ENCODE data around the gene PRR36.
"Not testable (repeated sequence)": the region's sequence is repeated elsewhere in the genome, so short reads cannot be mapped to it uniquely, and the experiment has no call there.

Gene PRR36

GRCh38 chr19:7897292-7897691 lies 23.1 kb upstream of the PRR36 start:
- DNase-seq = no peak

- no peak for DNase-seq
These were observed 21.4 kb upstream of the PRR36 start for GRCh38 chr19:7895565-7895964.

GRCh38 chr19:7894612-7895309 lies 20.6 kb upstream of the PRR36 start:
- DNase-seq = no peak

DNA sequence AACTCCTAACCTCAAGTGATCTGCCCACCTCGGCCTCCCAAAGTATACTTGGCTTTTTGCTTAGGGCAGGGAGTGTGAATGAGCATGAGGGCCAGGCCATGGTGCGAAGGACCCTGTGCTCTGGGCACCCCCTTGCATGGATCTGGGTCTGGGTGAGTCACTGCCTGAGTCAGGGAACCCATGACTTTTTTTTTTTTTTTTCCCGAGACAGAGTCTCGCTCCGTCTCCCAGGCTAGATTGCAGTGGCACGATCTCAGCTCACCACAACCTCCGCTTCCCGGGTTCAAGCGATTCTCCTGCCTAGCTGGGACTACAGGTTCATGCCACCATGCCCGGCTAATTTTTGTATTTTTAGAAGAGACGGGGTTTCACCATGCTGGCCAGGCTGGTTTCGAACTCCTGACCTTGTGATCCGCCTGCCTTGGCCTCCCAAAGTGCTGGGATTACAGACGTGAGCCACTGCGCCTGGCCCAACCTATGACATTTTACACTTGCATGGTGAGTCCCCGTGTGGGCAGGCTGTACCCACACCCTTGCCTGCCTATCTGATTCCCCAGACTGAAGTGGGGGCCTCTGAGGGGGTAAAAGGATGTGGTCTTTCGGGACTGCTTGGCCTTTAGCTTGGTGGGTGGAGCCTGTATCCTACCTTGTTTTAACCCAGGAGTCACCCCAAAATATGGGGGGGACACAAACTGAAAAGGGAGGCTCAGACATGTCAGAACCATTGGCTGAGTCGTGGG lies 19.3 kb upstream of the PRR36 start:
- not testable (repeated sequence) for DNase-seq

GRCh38 chr19:7888826-7889217 lies 14.6 kb upstream of the PRR36 start:
- DNase-seq = no peak

GRCh38 chr19:7888145-7888825 lies 14.1 kb upstream of the PRR36 start, which contains the start of gene LRRC8E:
TSS of gene LRRC8E (plus strand) at chr19:7888510. CDS start at chr19:7895604, 7,094 bp downstream.
- no peak for DNase-seq

DNA sequence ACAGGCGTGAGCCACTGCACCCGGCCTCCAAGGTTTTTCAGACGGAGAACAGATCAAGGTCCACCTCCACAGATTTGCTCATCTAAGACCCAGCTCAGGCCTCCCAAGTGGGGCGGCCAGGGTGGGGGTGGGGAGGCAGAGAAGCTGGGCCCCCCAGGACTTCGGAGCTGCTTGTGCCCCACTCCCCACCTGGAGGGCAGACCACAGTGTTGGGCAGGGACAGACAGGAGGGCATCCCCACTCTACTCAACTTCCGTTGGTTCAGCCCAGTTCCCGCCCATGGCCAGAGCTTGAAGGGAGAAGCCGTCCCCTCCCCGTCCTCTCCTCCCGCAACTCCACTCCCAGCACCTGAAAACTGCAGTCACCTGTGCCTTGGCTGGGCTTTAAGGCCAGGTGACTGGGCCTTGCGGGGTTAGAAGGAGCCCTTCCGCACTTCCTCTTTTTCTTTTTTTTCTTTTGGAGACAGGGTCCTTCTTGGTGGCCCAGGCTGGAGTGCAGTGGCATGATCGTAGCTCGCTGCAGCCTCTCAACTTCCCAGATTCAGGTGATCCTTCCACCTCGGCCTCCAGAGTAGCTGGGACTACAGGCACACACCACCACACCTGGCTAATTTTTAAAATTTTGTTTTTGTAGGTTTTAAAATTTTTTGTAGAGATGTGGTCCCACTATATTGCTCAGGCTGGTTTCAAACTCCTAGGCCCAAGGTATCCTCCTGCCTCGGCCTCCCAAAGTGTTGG lies 13.4 kb upstream of the PRR36 start:
- no peak for DNase-seq

GRCh38 chr19:7885818-7886217 lies 11.6 kb upstream of the PRR36 start:
- DNase-seq = no peak

GRCh38 chr19:7883796-7884570 lies 9.8 kb upstream of the PRR36 start:
- no peak for DNase-seq

- DNase-seq = no peak
These were observed 8.9 kb upstream of the PRR36 start for GRCh38 chr19:7883105-7883504.

DNA sequence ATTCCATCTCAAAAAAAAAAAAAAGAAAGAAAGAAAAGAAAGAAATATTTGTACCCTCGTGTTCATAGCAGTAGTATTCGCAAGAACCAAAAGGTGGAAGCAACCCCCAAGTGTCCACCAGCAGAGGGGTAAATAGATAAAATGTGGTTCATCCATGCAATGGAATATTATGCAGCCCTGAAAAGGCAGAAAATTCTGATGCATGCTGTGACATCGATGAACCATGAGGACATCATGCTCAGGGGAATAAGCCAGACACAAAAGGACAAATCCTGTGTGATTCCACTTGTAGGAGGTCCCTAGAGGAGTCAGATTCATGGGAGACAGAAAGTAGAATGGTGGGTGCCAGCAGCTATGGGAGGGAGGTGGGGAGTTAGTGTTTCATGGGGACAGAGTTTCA lies 7.7 kb upstream of the PRR36 start:
- DNase-seq = no peak

DNA sequence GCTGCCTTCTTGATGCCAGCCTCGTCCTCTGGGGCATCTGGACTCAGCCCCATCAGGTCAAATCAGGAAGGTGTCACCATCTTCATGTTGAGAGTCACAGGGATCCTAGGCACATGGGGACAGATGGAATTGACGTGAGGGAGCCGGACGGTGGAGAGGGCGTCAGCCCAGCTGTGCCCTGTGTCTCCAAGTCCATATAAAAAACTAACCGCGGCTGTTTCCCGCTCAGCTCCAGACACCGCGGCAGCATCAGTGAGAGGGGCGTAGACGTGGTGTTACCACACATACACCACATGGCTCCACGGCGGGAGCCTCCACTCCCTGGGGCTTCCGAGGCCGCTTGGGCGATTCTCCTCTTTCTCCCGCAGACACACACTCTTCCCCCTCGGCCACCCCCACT lies 5.6 kb upstream of the PRR36 start:
- no peak for DNase-seq

DNA sequence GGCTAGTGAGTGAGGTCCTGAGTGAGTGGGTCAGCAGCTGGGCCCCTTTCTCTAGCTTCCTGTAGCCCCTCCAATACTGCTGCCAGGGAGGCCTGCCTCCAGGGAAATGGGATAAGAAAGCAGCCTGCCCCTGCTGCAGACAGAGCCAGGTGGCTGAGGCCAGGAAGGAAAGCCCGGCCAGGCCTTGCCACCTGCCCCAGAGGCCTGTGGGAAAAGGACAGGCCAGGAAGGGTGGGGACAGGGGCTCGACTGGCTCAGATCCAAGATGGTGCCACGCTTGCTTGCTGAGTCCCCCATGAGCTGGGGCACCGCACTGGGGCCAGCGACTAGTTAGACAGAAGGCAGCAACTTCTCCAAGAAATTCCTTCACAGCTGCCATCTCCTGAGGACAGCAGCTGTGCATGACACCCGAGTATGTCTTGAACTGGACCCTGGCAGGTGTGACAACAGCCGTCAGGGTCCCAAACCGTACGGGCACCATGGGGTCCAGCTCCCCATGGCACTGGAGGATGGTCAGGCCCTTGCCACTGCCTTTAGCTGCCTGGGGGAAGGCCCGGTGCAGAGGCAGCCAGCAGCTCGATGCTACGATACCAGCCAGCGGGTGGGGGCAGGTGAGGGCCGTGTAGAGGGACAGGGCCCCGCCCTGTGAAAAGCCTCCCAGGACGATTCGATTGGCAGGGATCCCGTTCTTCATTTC lies 5.1 kb upstream of the PRR36 start:
- DNase-seq = no peak

DNA sequence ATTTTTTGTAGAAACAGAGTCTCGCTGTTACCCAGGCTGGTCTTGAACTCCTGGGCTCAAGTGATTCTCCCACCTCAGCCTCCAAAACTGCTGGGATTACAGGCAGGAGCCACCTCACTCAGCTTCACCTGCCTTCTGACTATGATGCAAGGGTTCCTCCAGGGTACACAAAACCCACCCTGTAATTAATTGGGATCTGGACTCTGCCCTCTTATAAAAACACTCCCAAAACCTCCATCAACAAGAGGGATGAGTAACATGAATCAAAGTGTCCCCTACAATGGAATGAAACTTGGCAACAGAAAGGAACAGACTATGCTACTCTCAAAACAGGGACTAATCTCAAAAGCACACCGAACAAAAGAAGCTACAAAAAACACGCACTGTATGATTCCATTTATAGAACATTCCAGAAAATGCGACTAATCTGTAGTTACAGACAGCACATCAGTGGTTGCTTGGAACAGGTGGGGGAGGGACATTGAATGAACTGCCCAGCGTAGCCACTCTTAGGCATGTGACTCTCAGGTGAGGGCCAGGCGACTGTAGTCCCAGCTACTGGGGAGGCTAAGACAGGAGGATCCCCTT lies 3.2 kb upstream of the PRR36 start:
- no peak for DNase-seq

DNA sequence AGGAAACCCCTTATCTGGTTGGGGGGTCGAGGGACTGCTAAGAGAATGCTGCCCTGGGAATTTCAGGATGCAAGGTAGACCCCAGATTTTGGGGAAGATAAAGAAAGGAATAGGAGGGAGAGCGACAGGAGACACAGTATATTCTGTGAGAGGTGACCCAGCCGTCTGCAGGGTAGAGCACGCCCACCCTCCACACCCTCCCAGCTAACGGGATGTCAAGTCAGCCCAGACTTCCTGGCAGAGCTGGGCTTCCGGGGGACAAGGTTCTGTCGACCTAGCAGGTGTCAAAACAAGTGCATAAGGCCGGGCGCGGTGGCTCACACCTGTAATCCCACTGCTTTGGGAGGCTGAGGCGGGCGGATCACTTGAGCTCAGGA lies 695 bp upstream of the PRR36 start:
- DNase-seq = no peak

- DNase-seq = no peak
These were observed 700 bp downstream of the PRR36 start for GRCh38 chr19:7873304-7874075.

DNA sequence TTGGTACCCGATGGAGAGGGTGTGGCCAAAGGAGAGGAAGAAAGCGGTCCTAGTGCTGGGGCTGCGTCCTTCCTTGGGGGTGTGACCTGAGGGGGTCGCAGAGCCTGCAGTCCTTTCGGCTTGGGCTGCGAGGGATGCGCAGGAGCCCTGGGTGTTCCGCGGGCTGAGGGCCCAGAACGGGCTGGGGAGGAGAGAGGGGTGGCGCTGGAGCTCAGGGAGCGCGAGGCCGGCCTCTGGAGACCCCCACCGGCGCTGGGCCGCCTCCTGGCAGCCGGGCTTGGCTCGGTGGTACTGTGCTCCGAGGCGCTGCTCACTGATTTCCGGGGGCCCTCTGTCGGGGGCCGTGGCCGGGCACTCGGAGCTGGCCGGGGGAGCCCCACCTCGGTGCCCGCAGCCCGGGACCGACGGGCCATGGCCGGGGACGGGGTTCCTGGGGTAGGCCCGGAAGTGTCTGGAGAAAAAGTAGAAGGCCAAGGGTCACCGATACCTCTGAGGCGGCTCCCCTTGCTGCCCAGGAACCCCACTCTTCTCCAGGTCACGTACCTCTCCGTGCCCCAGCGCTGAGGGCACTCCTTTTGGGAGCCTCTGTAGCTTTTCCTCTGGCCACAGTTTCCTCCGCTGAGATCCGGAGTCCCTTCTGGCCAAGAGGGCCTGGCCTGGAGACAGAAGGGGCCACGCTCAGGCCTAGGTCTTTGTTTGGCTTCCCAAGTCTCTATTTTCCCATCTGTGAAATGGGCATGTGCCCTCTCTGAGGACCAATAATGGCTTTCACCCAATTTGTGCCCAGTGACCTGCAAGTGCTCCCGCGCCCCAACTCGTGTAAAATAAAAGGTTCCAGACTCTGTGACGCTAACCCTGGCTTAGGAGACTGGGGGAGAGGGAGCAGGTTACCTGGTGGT lies 1.6 kb downstream of the PRR36 start:
- DNase-seq = no peak

GRCh38 chr19:7871437-7872305 lies 2.5 kb downstream of the PRR36 start:
- no peak for DNase-seq
